Epidermal melanocyte (primary cell): ENCODE measurements around the gene NKD1.

Source experiments
- DNase-seq: peaks from one replicate; pipeline ENCODE4 v3.0.0; 2011; ENCODE audit warnings: low spot score; ENCODE audit not compliant: insufficient read length

The NKD1 gene

GRCh38 chr16:50673496-50674275 is 125.5 kb downstream of the NKD1 start:
- no peak for DNase-seq

GRCh38 chr16:50674831-50675230 is 126.6 kb downstream of the NKD1 start:
- no peak for DNase-seq

GRCh38 chr16:50675686-50676610 is 127.8 kb downstream of the NKD1 start:
- DNase-seq: no peak

DNA sequence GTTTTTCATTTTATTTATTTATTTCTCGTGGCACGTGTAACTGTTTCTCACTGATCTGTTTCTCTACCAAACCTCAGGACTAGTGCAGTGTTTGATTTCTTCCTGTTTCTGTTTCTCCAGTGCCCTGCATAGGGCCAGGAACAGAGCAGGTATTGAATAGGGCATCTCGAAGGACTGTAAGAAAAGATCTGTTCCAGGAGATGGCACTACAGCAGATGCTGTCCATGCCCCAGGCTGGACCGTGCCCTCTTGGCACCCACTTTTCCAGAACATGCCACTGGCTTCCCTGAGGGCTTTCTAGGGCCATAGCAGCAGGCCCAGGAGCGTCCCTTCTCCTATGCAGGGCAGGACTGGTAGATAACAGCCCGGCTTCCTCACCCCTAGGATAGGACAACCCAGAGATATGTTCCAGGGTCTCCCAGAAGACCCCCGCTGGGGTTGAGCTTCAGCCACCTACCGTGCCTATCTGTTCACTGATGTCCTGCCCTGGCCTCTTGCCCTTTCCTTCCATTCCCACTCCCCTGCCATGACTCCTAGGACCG is 128.6 kb downstream of the NKD1 start:
- DNase-seq: no peak

DNA sequence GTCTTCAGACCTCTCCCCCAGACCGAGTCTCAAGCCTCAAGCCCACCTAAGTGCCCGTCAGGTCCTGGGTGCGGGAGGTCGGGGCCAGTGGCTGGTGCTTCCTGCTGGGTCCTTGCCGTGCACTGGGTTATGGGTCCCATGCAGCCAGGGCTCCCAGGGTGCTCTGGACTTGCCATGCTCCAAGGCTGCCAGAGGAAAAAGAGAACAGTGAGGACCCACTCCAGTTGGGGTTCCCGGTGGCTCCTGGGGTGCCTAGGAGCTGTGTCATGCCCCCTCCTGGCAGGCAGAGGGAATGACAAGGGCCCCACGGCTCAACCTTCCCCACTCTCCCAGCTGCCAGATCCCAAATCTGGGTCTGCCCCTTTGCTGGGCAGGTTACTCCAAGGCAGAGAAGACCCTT is 129.2 kb downstream of the NKD1 start:
- no peak for DNase-seq

- no peak for DNase-seq
Measured at GRCh38 chr16:50678531-50678930, 130.3 kb downstream of the NKD1 start.

GRCh38 chr16:50679266-50679665 is 131.1 kb downstream of the NKD1 start:
- no peak for DNase-seq

GRCh38 chr16:50679676-50680555 is 131.7 kb downstream of the NKD1 start:
- no peak for DNase-seq

DNA sequence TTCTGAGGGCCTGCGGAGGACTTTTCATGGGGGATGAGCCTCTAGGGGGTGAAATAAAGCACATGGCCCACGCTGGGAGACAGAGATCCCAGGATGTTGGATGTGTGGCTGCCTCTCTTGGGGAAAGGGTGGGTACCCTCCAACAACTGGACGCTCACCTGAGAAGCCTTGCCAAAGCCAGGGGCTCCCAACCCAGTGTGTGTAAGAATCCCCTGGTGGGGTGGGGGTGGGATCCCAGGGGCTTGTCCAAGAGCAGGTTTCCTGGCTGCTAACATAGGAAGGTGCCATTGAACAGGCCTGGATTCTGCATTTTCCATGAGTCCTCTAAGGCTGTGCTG is 132.3 kb downstream of the NKD1 start:
- DNase-seq: no peak

DNA sequence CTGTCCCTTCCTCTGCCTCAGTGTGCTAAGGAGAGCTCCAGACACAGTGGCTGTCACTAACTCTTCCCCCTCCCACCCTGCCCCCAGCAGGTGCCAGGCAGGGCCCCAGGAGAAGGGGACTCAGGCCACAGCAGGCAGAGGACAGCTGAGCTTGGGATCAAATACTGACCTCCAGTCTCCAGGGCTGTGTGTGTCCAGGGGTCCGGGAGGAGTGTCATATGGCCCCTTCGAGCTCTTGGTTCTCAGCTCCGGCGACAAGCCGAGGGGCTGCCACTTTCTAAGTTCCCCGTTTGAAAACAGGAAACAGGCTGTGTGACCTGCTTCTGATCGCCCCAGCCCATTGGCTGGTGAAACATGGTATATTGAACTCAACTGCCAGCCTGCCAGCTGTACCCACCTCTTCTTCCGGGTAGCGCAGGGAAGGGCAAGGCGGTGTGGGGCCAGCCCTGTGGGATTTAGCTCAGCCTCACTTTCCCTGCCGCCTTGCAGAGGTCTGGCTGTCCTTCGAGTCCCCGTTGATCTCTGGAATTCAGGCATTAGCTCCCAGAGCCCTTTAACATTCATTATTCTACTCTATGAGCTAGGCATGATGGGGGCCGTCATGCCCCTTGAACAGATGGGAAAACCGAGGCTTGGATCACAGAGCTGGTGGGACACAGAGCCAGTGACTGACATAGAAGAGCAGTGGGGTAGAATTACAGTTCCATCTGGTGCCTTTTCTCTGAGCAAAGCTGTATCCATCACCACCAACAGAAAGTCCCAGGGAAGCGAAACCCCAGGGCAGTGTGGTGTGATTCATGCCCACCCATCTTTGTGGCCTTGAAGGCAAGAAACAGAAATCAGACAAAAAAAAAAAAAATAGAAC is 133.1 kb downstream of the NKD1 start, which contains the start of gene SNX20:
Gene SNX20, minus strand, starts transcription at position 292 of the 865 bp plus-strand sequence. CDS start 3,786 bp downstream, outside the sequence.
- DNase-seq: no peak

DNA sequence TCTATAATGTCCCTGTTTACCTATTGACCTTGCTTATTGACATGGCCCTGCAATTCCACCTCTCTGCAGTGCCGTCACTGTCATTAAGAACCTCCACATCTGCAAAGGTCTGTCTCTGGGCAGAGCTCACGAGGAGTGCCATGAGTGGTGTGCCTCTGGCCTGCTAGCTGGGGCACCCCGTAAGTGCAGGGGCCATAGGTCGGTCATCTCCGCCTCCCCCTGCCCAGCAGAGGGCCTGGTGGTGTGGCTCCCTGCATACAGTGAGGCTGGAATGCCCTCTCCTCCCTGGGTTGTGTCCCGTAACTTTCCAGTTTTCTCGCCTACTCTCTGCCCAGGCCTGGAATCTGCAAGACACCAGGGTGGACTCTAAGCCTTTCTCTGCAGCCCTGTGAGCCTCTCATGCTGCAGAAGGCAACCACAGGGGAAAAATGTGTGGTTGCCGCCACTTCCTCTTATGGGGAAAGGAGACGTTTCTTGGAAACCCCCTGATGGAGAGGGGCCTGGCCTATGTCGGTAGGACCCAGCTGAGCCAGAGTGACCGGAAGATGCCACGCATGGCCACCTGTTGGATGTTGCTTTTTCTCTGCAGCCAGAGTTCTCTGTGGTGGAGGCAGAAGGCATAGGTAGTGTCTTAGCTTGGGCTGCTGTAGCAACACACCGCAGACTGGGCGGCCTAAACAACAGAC is 135.6 kb downstream of the NKD1 start:
- DNase-seq: no peak

GRCh38 chr16:50684823-50685461 is 136.7 kb downstream of the NKD1 start:
- DNase-seq: no peak

DNA sequence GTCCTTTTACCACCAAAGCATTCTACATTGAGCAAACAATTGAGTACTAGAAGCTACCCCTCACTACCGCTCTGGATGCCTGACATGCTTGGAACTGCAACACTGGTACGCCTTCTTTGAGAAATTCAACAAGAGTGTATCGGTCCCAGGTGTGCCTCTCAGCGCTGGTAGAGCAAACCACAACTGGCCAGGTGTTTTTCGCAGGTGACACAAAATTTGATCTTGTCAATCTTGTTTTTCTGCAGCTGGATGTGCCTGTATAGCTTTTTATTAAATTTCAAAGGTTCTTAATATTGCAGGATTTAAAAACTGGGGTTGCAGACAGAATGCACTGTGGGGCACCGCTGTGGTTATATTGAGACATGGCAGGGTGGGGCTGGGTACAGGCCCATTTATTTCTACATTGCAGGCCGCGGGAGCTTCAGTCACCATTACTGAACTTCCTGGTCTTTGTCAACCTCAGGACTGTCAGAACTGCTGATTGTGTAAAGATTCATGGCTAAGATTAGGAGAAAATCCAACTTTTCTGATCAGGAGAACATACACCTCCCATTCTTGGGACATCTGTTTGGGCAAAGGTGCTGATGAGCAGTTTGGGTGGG is 137.4 kb downstream of the NKD1 start:
- DNase-seq: no peak

DNA sequence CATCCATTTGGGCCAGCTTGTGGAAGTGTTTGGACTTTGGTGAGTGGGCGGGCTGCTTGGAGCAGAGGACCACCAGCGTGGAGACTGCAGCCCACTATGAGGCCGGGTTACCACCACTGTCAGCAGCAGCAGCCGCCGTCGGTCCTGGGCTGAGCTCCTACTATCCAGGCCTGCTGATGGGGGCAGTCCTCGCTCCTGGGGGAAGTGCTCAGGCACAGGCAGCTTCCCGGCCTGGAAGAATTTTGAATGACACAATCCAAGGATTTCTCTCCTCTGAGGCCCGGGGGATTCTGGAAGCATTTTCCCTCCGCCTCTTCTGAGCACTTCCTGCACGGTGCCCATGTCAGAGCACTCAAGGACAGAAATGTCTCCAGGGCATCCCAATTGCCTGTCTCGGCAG is 139.9 kb downstream of the NKD1 start:
- DNase-seq: peak; percentile 63

GRCh38 chr16:50688867-50689266 is 140.7 kb downstream of the NKD1 start:
- no peak for DNase-seq

DNA sequence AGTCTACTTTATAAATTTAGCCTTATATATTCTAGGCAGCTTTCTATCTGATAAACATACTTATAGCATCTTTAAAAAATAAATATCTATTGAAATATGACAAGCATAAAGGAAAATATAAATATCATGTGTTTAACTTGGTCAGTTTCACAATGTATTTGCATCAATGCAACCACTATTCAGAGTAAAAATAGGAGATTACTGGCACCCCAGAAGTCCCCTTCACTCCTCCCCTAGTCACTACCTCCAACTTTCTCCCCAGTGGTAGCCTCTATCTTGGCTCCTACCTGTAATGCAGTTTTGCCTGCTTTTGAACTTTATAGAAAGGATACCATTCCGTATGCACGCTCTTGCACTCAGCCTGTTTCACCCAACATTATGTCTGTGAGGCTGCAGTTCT is 142.0 kb downstream of the NKD1 start:
- no peak for DNase-seq

GRCh38 chr16:50692644-50692998 is 144.4 kb downstream of the NKD1 start:
- DNase-seq: no peak

DNA sequence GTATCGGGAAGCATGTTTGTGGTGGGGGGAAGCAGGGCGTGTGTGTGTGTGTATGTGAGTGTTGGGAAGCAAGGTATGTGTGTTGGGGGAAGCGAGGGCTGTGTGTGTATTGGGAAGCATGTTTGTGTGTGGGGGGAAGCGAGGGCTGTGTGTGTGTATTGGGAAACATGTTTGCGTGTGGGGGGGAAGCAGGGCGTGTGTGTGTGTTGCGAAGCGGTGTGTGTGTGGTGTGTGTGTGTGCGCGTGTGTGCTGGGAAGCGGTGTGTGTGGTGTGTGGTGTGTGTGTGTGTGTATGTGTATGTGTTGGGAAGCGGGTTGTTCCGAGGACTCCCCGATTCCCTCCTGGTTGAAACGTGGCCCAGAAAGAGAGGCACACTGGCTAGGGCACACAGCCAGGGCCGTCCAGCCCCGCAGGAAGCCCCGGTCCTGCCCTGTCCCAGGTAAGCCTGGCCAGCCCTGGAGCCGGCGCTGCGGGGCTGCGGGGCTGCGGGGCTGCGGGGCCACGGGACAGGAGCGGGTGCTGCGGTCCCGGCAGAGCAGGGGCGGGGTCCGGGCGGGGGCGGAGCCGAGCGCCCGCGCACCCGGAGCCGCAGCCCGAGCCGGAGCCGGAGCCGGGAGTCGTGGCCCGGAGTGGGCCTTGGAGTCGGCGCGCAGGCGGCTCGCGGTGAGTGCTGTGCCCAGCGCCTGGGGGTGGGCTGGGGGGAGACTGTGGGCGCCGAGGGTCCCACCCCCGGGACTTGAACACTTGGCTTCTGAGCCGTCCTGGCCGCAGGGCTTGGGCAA is 145.0 kb downstream of the NKD1 start, which contains the start of gene NOD2:
Gene NOD2, plus strand, starts transcription at position 608 of the 783 bp plus-strand sequence. CDS start 5,890 bp downstream, outside the sequence.
- DNase-seq: no peak
